Esophagus squamous epithelium (tissue), 5 donors: ENCODE data around the gene AHR. TPM values are rescaled to one million over a fixed set of nuclear protein-coding genes. Genes with fewer than 3 reads are reported as not detected.

Source experiments
- DNase-seq: peaks from one replicate; lab custom pipeline; 2025; lab: John Stamatoyannopoulos, UW
- H3K27ac ChIP-seq, 4 donors: fragments of 200-600 bp; sonication (generic); one replicate each; pipeline ENCODE4 v1.5.1; 2016 to 2019; ENCODE audit warnings: mild to moderate bottlenecking in 1 of 4
- H3K27me3 ChIP-seq, 4 donors: fragments of 200-600 bp; sonication (generic); 1 replicate in 3 of 4; 2 replicates in 1 of 4; pipeline versions ENCODE4 v1.5.1 to v1.6.0; 2017 to 2021; ENCODE audit warnings: antibody characterized with exemption in 1 of 4
- H3K36me3 ChIP-seq, 3 donors: fragments of 200-600 bp; sonication (generic); one replicate each; pipeline ENCODE4 v1.5.1; 2016 to 2019
- H3K4me1 ChIP-seq, 3 donors: fragments of 200-600 bp; sonication (generic); one replicate each; pipeline ENCODE4 v1.5.1; 2017 to 2019
- H3K4me3 ChIP-seq, 4 donors: fragments of 200-600 bp; sonication (generic); 1 replicate in 3 of 4; 2 replicates in 1 of 4; pipeline ENCODE4 v1.5.1; 2016 to 2019; ENCODE audit warnings: mild to moderate bottlenecking in 2 of 4, moderate library complexity in 1 of 4
- H3K9me3 ChIP-seq, 3 donors: fragments of 200-600 bp; sonication (generic); one replicate each; pipeline ENCODE4 v1.5.1; 2016 to 2019
- POLR2A ChIP-seq, 4 donors: fragments of 450-650 bp; IDR thresholded peaks; one replicate each; pipeline ENCODE4 v1.6.1; 2017; ENCODE audit warnings: antibody characterized with exemption in 4 of 4, mild to moderate bottlenecking in 4 of 4, moderate library complexity in 3 of 4
- WGBS, 2 donors: methylation state at CpG; one replicate each; pipeline ENCODE4 v1.1.5; 2018; 5-methylcytosine and 5-hydroxymethylcytosine counted together
- intact Hi-C: fragments of 100-400 bp; cut with DNase I; formaldehyde crosslinking; loops from one replicate; pipeline ENCODE4 v1.15.0; 2022
- total RNA-seq, 4 donors: library from RNA; depleted of rRNA; stranded (reverse); fragments of >200 nt; gene quantifications; one replicate each; pipeline ENCODE4 v1.1.0, GENCODE V29; 2016
- TF ChIP-seq, protein P1 (sequence below), 6 experiments: fragments of 450-650 bp in 4 of 6; fragments of 200-600 bp in 2 of 6; sonication (generic) in 2 of 6; IDR thresholded peaks; one replicate each; pipeline ENCODE4 v1.5.1; 2016 to 2019; ENCODE audit warnings: antibody characterized with exemption in 6 of 6, mild to moderate bottlenecking in 4 of 6, moderate library complexity in 4 of 6
- donor health status: DM: yes; HTN: yes; CAD: no.

Gene AHR
- total RNA-seq, 4 donors from 2014 or later: 29.8 to 89.5 (median 57.5) TPM

DNA sequence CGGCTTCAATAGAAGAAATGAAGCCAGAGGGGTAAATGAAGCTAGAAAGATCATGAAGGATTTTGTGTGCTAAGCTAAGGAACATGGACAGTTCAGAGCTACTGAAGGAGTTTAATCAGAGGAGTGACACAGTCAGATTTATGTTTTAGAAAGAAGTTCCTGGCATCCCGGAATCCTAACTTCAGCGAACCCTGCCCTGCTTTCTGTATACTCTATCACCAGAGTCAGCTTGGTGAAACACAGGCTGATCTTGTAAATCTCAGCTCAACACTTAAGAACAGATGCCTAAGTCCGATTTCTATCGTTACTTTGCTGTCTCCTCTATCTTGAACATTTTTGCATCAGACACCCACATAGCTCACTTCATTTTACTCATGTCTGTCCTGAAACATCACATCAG is 9.1 kb downstream of the AHR start:
- Histone ChIP-seq H3K4me3 (peak overlapping the region in 3 of 4 donors; percentile 6 to 100 (median 10)), H3K36me3 (peaks cover 0 to 19% (median 0%) of the 10 kb centered on the region in 3 donors), H3K9me3 (no peaks in the 10 kb centered on the region), H3K27ac (peak overlapping the region; percentile 22 to 97 (median 81)), H3K4me1 (peaks cover 22 to 99% (median 30%) of the 10 kb centered on the region in 3 donors), H3K27me3 (no peaks in the 10 kb centered on the region)
- TF ChIP-seq POLR2A (IDR thresholded peaks at IDR 0.05): no peak
- TF ChIP-seq, protein P1, sequence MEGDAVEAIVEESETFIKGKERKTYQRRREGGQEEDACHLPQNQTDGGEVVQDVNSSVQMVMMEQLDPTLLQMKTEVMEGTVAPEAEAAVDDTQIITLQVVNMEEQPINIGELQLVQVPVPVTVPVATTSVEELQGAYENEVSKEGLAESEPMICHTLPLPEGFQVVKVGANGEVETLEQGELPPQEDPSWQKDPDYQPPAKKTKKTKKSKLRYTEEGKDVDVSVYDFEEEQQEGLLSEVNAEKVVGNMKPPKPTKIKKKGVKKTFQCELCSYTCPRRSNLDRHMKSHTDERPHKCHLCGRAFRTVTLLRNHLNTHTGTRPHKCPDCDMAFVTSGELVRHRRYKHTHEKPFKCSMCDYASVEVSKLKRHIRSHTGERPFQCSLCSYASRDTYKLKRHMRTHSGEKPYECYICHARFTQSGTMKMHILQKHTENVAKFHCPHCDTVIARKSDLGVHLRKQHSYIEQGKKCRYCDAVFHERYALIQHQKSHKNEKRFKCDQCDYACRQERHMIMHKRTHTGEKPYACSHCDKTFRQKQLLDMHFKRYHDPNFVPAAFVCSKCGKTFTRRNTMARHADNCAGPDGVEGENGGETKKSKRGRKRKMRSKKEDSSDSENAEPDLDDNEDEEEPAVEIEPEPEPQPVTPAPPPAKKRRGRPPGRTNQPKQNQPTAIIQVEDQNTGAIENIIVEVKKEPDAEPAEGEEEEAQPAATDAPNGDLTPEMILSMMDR (IDR thresholded peaks at IDR 0.05): no peak
- WGBS, 2 donors: 19 to 43% methylated on average over 5 of the region's 5 CpGs
- intact Hi-C loops: loop anchor here (10.0 kb wide), 1 partner anchor 323 kb away; no protein-coding TSS in a partner anchor
- DNase-seq: no peak

GRCh38 chr7:17307969-17308648 is 9.7 kb downstream of the AHR start:
- Histone ChIP-seq H3K27me3 (no peaks in the 10 kb centered on the region), H3K9me3 (no peaks in the 10 kb centered on the region), H3K36me3 (peaks cover 0 to 19% (median 0%) of the 10 kb centered on the region in 3 donors), H3K4me3 (peak overlapping the region in 3 of 4 donors; percentile 2 to 100 (median 10)), H3K27ac (peak overlapping the region; percentile 22 to 97 (median 81)), H3K4me1 (peaks cover 22 to 99% (median 29%) of the 10 kb centered on the region in 3 donors)
- intact Hi-C loops: loop anchor here (10.0 kb wide), 1 partner anchor 323 kb away; no protein-coding TSS in a partner anchor
- no peak for TF ChIP-seq POLR2A (IDR thresholded peaks at IDR 0.05)
- TF ChIP-seq, protein P1 (IDR thresholded peaks at IDR 0.05): no peak
- DNase-seq: no peak
- 32 to 56% methylated on average over 2 of the region's 2 CpGs for WGBS, 2 donors

DNA sequence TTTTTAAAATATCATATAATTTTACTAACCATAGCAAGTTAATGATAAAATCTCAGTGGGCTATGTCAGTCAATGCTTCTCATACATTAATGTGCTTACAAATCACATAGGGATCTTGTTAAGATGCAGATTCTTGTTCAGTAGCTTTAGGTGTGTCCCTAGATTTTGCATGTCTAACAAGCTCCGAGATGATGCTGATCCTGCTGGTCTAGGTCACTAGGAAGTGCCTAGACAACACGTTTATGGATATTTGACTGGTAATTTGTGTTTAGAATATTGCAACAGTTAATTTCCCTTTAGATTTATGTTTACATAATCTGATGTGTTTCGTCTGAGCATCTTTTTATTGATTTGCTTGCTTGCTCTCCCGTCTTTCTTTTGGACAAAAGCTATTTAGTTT is 12.7 kb downstream of the AHR start:
- DNase-seq: no peak
- intact Hi-C loops: no loop called here
- no peak for TF ChIP-seq POLR2A (IDR thresholded peaks at IDR 0.05)
- TF ChIP-seq, protein P1 (IDR thresholded peaks at IDR 0.05): no peak
- 61 to 69% methylated on average over 4 of the region's 4 CpGs for WGBS, 2 donors
- Histone ChIP-seq H3K27me3 (no peaks in the 10 kb centered on the region), H3K36me3 (peaks cover 0 to 19% (median 0%) of the 10 kb centered on the region in 3 donors), H3K9me3 (no peaks in the 10 kb centered on the region), H3K4me1 (peaks cover 9 to 92% (median 23%) of the 10 kb centered on the region in 3 donors), H3K27ac (peak overlapping the region in 2 of 4 donors; percentile 44 to 96), H3K4me3 (no peak overlapping the region)

DNA sequence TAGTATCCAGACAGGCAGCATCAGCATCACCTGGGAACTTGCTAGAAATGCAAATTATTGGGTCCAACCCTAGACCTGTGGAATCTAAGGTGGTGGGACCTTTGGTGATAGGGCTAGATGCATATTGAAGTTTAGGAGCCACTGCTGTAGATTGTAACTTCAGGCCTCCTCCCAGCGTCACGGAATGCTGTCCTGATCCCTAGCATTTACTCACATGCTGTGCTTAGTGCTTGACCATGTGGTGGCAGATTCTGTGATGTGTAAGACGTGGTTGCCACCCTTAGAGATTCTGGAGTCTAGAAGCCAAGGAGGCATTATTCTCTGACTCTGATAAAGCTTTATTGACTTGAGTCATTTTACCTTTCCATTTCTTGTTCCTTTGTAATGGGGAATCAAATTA is 13.5 kb downstream of the AHR start:
- DNase-seq: no peak
- Histone ChIP-seq H3K36me3 (peaks cover 0 to 19% (median 0%) of the 10 kb centered on the region in 3 donors), H3K9me3 (no peaks in the 10 kb centered on the region), H3K4me1 (peaks cover 2 to 91% (median 18%) of the 10 kb centered on the region in 3 donors), H3K27ac (peak overlapping the region in 3 of 4 donors; percentile 44 to 96 (median 56)), H3K4me3 (no peak overlapping the region), H3K27me3 (no peaks in the 10 kb centered on the region)
- intact Hi-C loops: no loop called here
- WGBS, 2 donors: 62 to 74% methylated on average over 3 of the region's 3 CpGs
- TF ChIP-seq, protein P1 (IDR thresholded peaks at IDR 0.05): no peak
- TF ChIP-seq POLR2A (IDR thresholded peaks at IDR 0.05): no peak

DNA sequence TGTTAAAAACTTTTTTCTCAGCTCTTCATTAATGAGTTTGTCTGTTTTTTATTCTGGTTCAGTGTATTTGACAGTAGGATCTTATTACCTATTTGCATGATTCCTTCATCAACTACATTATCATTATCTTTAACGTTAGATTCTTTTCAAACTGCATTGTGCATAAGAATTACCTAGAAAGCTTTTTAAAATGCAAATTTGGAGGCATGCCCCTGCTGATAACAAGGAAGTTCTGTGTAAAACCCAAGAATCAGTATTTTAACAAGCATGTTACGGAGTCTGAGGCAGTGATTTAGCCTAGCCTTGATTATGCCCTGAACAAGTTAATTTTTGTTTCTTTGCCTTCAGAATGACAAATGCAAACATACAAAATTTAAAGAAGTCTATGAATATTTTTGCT is 14.2 kb downstream of the AHR start:
- Histone ChIP-seq H3K4me1 (peaks cover 0 to 89% (median 13%) of the 10 kb centered on the region in 3 donors), H3K4me3 (peak overlapping the region in 1 of 4 donors; percentile 10), H3K27me3 (no peaks in the 10 kb centered on the region), H3K36me3 (peaks cover 0 to 19% (median 0%) of the 10 kb centered on the region in 3 donors), H3K9me3 (no peaks in the 10 kb centered on the region), H3K27ac (peak overlapping the region in 3 of 4 donors; percentile 10 to 96 (median 44))
- WGBS, 2 donors: 50 to 63% methylated on average over 2 of the region's 2 CpGs
- TF ChIP-seq POLR2A (IDR thresholded peaks at IDR 0.05): no peak
- TF ChIP-seq, protein P1 (IDR thresholded peaks at IDR 0.05): no peak
- intact Hi-C loops: no loop called here
- no peak for DNase-seq
